ENCODE results near the gene XRN2. TPM values are rescaled to one million over a fixed set of nuclear protein-coding genes. Genes with fewer than 3 reads are reported as not detected.

Gene XRN2
- total RNA-seq, 2 donors from 2014 or later, result 39.0 to 41.8 TPM

DNA sequence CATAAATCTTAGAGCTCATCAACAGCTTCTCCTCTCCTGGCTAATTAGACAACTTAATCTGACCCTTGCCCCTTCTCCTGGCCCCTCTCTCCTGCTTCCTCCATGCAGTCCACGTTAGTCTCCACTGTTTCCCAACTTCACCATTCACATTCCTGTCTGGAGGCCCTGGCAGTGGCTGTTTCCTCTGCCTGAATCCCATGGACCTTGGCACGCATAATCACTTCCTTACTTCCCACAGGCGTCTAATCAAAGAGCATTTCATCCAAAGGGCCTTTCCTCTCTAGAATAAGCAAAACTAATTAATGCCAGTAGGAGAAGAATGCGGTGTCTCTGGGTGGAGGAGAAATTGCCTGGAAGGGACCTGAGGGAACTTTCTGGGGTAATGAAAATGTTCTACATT lies 16.4 kb upstream of the XRN2 start:
- TF ChIP-seq CTCF (IDR thresholded peaks at IDR 0.05), result no peak
- Histone ChIP-seq H3K9me3 (no peaks in the 10 kb centered on the region), H3K4me1 (no peaks in the 10 kb centered on the region), H3K27me3 (no peaks in the 10 kb centered on the region), H3K9ac (ENCODE audit: low read depth in 2 of 2, low read length in 2 of 2) (no peak overlapping the region), H3K4me3 (no peak overlapping the region), H3K27ac (no peak overlapping the region), H3K36me3 (no peaks in the 10 kb centered on the region)
- DNase-seq, result no peak
- intact Hi-C loops (cut with DNase I), result no loop called here

- Histone ChIP-seq H3K4me3 (no peak overlapping the region), H3K4me1 (no peaks in the 10 kb centered on the region), H3K36me3 (no peaks in the 10 kb centered on the region), H3K9ac (ENCODE audit: low read depth in 2 of 2, low read length in 2 of 2) (no peak overlapping the region), H3K9me3 (no peaks in the 10 kb centered on the region), H3K27me3 (no peaks in the 10 kb centered on the region), H3K27ac (no peak overlapping the region)
- no peak for TF ChIP-seq CTCF (IDR thresholded peaks at IDR 0.05)
- intact Hi-C loops (cut with DNase I), result no loop called here
- DNase-seq, result no peak
Observed at GRCh38 chr20:21288587-21289370, 14.4 kb upstream of the XRN2 start.

- no peak overlapping the region for H3K27ac ChIP-seq
- DNase-seq, result no peak
- H3K4me3 ChIP-seq, result no peak overlapping the region
- H3K9ac ChIP-seq (ENCODE audit: low read depth in 2 of 2, low read length in 2 of 2), result no peak overlapping the region
- intact Hi-C loops (cut with DNase I), result no loop called here
- TF ChIP-seq CTCF (IDR thresholded peaks at IDR 0.05), result no peak
- H3K27me3 ChIP-seq, result no peaks in the 10 kb centered on the region
- no peaks in the 10 kb centered on the region for H3K36me3 ChIP-seq
- no peaks in the 10 kb centered on the region for H3K4me1 ChIP-seq
- H3K9me3 ChIP-seq, result no peaks in the 10 kb centered on the region
Observed at GRCh38 chr20:21289651-21290050, 13.5 kb upstream of the XRN2 start.

DNA sequence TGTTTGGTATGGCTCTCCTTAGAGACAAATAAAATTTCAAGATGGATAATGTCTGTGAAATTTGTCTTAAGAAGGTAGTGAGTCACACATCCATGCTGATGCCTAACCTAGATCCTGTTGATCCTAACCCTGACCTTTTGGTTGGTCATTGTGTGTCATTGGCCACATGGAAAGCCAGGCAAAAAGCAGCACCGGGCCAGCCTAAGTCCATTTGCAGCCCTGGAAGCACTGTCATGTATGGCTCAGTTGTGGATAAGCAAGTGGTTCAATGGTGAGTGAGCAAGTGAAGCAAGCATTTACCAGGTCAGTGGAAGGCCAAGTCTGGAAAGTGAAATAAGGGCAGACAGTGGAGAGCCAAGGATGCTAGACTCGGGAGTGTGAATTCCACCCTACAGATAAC lies 12.1 kb upstream of the XRN2 start:
- H3K27ac ChIP-seq, result no peak overlapping the region
- no peak for TF ChIP-seq CTCF (IDR thresholded peaks at IDR 0.05)
- DNase-seq, result no peak
- H3K4me3 ChIP-seq, result no peak overlapping the region
- no peaks in the 10 kb centered on the region for H3K27me3 ChIP-seq
- H3K36me3 ChIP-seq, result no peaks in the 10 kb centered on the region
- no peak overlapping the region for H3K9ac ChIP-seq (ENCODE audit: low read depth in 2 of 2, low read length in 2 of 2)
- H3K9me3 ChIP-seq, result no peaks in the 10 kb centered on the region
- intact Hi-C loops (cut with DNase I), result no loop called here
- H3K4me1 ChIP-seq, result no peaks in the 10 kb centered on the region

- no peaks in the 10 kb centered on the region for H3K4me1 ChIP-seq
- no peaks in the 10 kb centered on the region for H3K27me3 ChIP-seq
- H3K36me3 ChIP-seq, result no peaks in the 10 kb centered on the region
- H3K27ac ChIP-seq, result no peak overlapping the region
- no peak for TF ChIP-seq CTCF (IDR thresholded peaks at IDR 0.05)
- no peak for DNase-seq
- intact Hi-C loops (cut with DNase I), result no loop called here
- no peak overlapping the region for H3K9ac ChIP-seq (ENCODE audit: low read depth in 2 of 2, low read length in 2 of 2)
- H3K9me3 ChIP-seq, result no peaks in the 10 kb centered on the region
- no peak overlapping the region for H3K4me3 ChIP-seq
Observed at GRCh38 chr20:21294755-21295154, 8.4 kb upstream of the XRN2 start.
